Left renal cortex interstitium (tissue), 4 donors: ENCODE data around the gene PRSS33. TPM values are rescaled to one million over a fixed set of nuclear protein-coding genes. Genes with fewer than 3 reads are reported as not detected.

ENCODE experiments used
- DNase-seq, 4 donors: peaks; one replicate each; pipeline ENCODE4 v3.0.0-alpha.2; 2013; ENCODE audit warnings: low read depth in 4 of 4, low spot score in 2 of 4, missing footprints in 1 of 4
- polyA plus RNA-seq, 4 donors: library from polyadenylated mRNA; unstranded; fragments of 120-200 nt; gene quantifications; one replicate each; pipeline ENCODE4 v1.2.1, GENCODE V29; 2013; ENCODE audit not compliant: insufficient read length in 4 of 4

PRSS33 gene
- polyA plus RNA-seq, 4 donors, result 0.13 to 0.97 (median 0.46) TPM; not detected in 1

DNA sequence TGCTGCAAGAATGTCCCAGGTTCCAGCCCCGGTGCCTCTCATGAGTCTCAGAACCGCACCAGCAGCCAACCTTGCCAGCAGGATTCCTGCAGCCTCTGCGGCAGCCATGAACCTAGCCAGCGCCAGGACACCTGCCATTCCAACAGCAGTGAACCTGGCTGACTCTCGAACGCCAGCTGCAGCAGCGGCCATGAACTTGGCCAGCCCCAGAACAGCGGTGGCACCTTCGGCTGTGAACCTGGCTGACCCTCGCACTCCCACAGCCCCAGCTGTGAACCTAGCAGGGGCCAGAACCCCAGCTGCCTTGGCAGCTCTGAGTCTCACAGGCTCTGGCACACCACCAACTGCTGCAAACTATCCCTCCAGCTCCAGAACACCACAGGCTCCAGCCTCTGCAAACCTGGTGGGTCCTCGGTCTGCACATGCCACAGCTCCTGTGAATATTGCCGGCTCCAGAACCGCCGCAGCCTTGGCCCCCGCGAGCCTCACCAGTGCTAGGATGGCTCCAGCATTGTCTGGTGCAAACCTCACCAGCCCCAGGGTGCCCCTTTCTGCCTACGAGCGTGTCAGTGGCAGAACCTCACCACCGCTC is 20.1 kb downstream of the PRSS33 start:
- no peak for DNase-seq

DNA sequence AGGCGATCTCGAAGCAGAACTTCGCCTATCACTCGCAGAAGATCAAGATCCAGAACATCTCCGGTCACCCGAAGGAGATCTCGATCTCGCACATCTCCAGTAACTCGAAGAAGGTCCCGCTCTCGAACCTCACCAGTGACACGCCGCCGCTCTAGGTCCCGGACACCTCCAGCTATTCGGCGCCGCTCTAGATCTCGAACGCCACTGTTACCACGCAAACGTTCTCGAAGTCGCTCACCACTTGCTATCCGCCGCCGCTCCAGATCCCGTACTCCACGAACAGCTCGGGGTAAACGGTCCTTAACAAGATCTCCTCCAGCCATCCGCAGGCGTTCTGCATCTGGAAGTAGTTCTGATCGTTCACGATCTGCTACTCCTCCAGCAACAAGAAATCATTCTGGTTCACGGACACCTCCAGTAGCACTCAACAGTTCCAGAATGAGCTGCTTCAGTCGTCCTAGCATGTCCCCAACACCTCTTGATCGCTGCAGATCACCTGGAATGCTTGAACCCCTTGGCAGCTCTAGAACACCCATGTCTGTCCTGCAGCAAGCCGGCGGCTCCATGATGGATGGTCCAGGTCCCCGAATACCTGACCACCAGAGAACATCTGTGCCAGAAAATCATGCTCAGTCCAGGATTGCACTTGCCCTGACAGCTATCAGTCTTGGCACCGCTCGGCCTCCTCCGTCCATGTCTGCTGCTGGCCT is 20.8 kb downstream of the PRSS33 start:
- no peak for DNase-seq

DNA sequence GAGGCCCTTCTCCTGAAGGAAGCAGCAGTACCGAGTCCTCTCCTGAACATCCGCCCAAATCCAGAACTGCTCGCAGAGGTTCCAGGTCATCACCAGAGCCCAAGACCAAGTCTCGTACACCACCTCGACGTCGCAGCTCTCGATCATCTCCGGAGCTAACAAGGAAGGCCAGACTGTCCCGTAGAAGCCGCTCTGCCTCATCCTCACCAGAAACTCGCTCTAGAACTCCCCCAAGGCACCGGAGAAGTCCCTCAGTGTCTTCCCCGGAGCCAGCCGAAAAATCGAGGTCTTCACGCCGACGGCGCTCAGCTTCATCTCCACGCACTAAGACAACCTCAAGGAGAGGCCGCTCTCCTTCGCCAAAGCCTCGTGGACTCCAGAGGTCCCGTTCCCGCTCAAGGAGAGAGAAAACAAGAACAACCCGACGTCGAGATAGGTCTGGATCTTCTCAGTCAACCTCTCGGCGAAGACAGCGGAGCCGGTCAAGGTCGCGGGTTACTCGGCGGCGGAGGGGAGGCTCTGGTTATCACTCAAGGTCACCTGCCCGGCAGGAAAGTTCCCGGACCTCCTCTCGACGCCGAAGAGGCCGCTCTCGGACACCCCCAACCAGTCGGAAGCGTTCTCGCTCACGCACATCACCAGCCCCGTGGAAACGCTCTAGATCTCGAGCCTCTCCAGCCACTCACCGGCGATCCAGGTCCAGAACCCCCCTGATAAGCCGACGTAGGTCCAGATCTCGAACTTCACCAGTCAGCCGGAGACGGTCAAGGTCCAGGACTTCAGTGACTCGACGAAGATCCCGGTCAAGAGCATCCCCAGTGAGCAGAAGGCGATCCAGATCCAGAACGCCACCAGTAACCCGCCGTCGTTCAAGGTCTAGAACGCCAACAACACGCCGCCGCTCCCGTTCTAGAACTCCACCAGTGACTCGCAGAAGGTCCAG is 21.6 kb downstream of the PRSS33 start:
- DNase-seq, result no peak

GRCh38 chr16:2764718-2765117 is 22.6 kb downstream of the PRSS33 start:
- no peak for DNase-seq

DNA sequence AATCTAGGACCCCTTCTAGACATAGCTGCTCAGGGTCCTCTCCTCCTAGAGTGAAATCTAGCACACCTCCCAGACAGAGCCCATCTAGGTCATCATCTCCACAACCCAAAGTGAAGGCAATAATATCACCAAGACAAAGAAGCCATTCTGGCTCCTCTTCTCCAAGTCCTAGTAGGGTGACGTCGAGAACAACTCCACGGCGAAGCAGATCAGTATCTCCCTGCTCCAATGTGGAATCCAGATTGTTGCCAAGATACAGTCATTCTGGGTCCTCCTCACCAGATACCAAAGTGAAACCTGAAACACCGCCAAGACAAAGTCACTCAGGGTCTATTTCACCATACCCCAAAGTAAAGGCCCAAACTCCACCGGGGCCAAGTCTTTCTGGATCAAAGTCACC is 24.2 kb downstream of the PRSS33 start:
- no peak for DNase-seq

DNA sequence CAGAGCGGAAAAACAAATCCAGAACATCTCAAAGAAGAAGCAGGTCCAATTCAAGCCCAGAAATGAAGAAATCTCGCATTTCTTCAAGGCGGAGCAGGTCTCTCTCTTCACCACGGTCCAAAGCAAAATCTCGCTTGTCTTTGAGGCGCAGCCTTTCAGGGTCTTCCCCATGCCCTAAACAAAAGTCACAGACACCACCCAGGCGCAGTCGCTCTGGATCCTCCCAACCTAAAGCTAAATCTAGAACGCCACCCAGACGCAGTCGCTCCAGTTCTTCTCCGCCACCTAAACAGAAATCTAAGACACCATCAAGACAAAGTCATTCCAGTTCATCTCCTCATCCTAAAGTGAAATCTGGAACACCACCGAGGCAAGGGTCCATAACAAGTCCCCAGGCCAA is 24.6 kb downstream of the PRSS33 start:
- DNase-seq, result no peak

- DNase-seq, result no peak
These were observed 25.3 kb downstream of the PRSS33 start for GRCh38 chr16:2761886-2762583.

- no peak for DNase-seq
These were observed 25.9 kb downstream of the PRSS33 start for GRCh38 chr16:2761472-2761871.

DNA sequence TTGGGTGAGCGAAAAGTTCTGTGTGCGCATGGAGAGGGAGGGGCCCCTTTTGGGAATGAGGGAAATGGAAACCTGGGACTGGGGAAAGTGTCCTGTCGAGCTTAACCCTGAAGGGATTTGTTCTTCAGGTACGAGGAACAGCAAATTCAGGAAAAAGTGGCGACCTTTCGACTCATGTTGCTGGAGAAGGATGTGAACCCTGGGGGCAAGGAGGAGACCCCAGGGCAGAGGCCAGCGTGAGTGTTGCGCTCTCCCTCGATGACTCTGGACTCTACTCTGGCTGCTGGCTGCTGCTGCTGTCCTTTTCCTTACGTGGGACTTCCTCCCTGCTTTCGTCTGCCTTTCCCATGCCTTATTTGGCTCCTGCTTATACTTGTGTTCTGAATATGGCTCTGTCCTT is 30.0 kb downstream of the PRSS33 start:
- no peak for DNase-seq

DNA sequence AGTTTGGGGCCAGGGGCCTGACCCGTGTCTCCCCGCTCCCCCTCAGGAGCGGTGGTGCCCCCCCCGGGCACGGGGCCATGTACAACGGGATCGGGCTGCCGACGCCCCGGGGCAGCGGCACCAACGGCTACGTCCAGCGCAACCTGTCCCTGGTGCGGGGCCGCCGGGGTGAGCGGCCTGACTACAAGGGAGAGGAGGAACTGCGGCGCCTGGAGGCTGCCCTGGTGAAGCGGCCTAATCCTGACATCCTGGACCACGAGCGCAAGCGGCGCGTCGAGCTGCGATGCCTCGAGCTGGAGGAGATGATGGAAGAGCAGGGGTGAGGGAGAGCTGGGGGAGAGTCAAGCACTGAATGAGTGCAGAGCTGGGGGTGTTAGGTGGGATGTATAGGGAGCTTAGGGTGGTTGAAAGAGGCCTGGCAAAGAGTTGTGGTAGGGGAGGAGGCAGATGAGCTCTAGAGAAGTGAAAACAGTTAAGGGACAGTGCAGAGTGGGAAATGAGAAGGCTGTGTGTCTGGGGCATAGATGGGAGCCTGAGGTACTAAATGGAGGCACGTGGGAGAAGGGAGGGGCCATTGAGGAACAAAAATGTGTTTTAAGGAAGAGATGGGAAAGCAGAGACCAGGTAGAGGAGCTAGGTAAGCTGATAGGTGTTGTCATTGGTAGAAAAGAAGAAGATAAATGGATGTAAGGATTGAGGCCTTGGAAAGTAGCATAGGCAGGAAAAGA is 30.9 kb downstream of the PRSS33 start:
- DNase-seq, result no peak

DNA sequence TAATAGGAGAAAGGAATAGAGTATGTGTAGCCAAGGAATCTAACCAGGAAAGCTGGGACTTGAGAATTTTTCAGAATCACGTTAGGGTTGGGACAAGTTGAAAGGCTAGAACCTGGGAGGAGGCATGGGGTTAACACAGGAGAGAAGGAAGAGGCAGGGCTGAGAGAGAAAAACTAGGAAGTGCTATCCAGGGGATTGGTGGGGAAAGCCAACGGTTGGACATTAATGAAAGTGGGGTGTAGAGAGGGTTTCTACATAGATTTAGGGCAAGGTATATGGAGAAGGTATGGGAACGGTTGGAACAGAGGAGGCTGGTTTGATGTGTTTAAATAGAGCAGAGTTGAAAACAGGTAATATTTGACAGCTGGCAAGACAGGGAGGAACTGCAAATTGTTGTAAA is 32.2 kb downstream of the PRSS33 start:
- DNase-seq, result no peak

- DNase-seq, result no peak
These were observed 33.7 kb downstream of the PRSS33 start for GRCh38 chr16:2753733-2754020.

- DNase-seq, result peak; percentile 31 to 74 (median 64)
These were observed 34.3 kb downstream of the PRSS33 start for GRCh38 chr16:2752850-2753732.

DNA sequence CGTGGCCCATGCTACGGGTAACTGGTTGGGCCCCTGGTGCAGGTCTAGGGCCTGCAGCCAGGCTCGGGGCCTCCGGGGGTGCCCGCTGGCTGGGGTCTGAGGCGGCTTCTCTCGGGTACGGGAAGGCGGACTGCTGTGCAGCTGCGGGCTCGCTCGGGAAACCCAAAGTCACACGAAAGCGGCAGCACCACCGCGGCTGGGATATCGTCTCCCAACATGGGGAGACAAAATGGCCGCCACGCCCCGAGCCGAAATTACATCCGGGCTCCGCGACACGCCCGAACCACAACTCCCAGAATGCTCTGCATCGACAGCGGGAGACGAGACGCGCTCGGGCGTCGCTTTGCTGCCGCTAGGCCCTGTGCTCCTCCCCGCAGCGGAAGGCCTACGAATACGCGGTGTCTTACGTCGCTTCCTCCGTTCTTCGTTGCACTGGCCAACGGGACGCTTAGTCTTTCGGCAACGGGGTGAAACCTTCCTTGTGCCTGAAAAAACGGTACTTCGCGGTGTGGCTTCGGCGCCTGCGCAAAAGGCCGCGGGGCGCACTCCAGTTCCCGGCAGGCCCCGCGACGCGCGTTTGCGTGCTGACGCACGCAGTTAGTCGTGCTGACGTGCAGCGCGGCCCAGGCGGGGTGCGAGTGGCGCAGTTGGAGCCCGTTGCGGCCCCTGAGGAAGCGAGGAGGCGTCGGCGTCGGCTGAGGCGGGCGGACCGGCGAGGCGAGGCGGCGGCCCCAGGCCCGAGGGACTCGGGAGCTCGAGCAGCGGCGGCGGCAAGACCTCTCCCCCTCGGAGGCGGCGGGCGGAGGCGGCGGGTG is 35.1 kb downstream of the PRSS33 start, which contains the start of gene SRRM2:
Gene SRRM2 (plus strand): TSS at position 604 of the 815 bp plus-strand sequence. CDS start 3,727 bp downstream, outside the sequence.
- DNase-seq, result peak; percentile 95 to 99 (median 98)

GRCh38 chr16:2751577-2752034 is 35.8 kb downstream of the PRSS33 start:
- DNase-seq, result peak in 2 of 4 donors; percentile 15 to 38

- no peak for DNase-seq
These were observed 37.4 kb downstream of the PRSS33 start for GRCh38 chr16:2749936-2750335.

GRCh38 chr16:2749476-2749875 is 37.9 kb downstream of the PRSS33 start:
- DNase-seq, result no peak

- DNase-seq, result no peak
These were observed 38.5 kb downstream of the PRSS33 start for GRCh38 chr16:2748757-2749455.
